Activated T-cell treated with anti-CD3 and anti-CD28 coated beads, Interleukin-2, amount 50 U/mL, for 4 hours (primary cell): ENCODE data around the gene CT45A8. TPM values are rescaled to one million over a fixed set of nuclear protein-coding genes. Genes with fewer than 3 reads are reported as not detected.
"Not testable (repeated sequence)": the region's sequence is repeated elsewhere in the genome, so short reads cannot be mapped to it uniquely, and the experiment has no call there.

Experiments used
- ATAC-seq, 2 donors: fragments of 200-7000 bp; cut with Tn5 transposase; one replicate each; pipeline ENCODE4 v1.10.0; 2021
- DNase-seq: peaks from one replicate; pipeline ENCODE4 v3.0.0-alpha.2; 2020
- H3K27me3 Mint-ChIP-seq: one replicate; pipeline ENCODE4 v1.8.0; 2021; ENCODE audit warnings: low read depth, mixed read lengths
- H3K36me3 Mint-ChIP-seq: one replicate; pipeline ENCODE4 v1.8.0; 2022; ENCODE audit warnings: mixed read lengths; ENCODE audit not compliant: insufficient read depth
- H3K4me1 Mint-ChIP-seq: one replicate; pipeline ENCODE4 v1.8.0; 2021; ENCODE audit warnings: low read depth, mixed read lengths
- H3K4me3 Mint-ChIP-seq: one replicate; pipeline ENCODE4 v1.8.0; 2021; ENCODE audit warnings: mild to moderate bottlenecking, moderate library complexity, mixed read lengths
- H3K9me3 Mint-ChIP-seq: one replicate; pipeline ENCODE4 v1.8.0; 2021; ENCODE audit warnings: mixed read lengths
- total RNA-seq, 3 donors: library from RNA; stranded (reverse); gene quantifications; one replicate each; pipeline ENCODE4 v1.2.1, GENCODE V29; 2021

Gene CT45A8, protein sequence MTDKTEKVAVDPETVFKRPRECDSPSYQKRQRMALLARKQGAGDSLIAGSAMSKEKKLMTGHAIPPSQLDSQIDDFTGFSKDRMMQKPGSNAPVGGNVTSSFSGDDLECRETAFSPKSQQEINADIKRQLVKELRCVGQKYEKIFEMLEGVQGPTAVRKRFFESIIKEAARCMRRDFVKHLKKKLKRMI
- not detected for total RNA-seq

DNA sequence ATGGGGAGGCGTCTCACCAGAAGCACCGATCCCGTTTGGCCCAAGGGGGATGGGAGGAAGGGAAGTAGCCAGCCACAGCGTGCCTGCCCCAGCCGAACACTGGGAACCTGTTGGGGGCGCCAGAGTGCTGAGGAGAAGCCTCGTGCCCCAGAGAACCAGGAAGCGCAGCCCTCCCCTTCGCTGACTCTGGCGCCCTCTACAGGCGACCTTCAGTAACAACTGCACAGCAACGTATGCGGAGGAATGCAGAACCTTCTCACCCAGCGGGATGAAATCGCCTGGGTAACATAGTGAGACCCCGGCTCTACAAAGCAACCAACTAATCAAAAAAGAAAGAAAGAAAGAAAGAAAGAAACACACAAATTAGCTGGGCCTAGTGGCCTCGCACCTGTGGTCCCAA, at the start of gene CT45A8:
CT45A8 (minus strand) TSS at position 101 of the 400 bp plus-strand sequence. CDS start 3,755 bp downstream, outside the sequence.
- not testable (repeated sequence) for ATAC-seq, H3K27me3 Mint-ChIP-seq, H3K36me3 Mint-ChIP-seq, DNase-seq, H3K9me3 Mint-ChIP-seq, H3K4me1 Mint-ChIP-seq, H3K4me3 Mint-ChIP-seq

GRCh38 chrX:135893294-135893817, 39.0 kb upstream of the CT45A8 start, which contains the start of the genes CT45A10 and SAGE1:
TSS of gene CT45A10 (minus strand) at chrX:135893444. CDS start at chrX:135885344, 8,100 bp downstream.
TSS of gene SAGE1 (plus strand) at chrX:135893716. CDS start at chrX:135896243, 2,527 bp downstream.
- Mint-ChIP-seq H3K4me3 (no peak within 1 kb of the TSS), H3K36me3 (no peaks in the 10 kb centered on the region), H3K9me3 (no peaks in the 10 kb centered on the region), H3K27me3 (no peaks in the 10 kb centered on the region), H3K4me1 (no peaks in the 10 kb centered on the region)
- DNase-seq (no peak), ATAC-seq (no peak)

GRCh38 chrX:135892781-135893180, 38.4 kb upstream of the CT45A8 start:
- Mint-ChIP-seq H3K27me3 (no peaks in the 10 kb centered on the region), H3K4me1 (no peaks in the 10 kb centered on the region), H3K36me3 (no peaks in the 10 kb centered on the region), H3K9me3 (no peaks in the 10 kb centered on the region), H3K4me3 (no peak overlapping the region)
- no peak for ATAC-seq
- no peak for DNase-seq

- ATAC-seq = no peak
- Mint-ChIP-seq H3K36me3 (no peaks in the 10 kb centered on the region), H3K27me3 (no peaks in the 10 kb centered on the region), H3K4me1 (no peaks in the 10 kb centered on the region), H3K4me3 (no peak overlapping the region), H3K9me3 (no peaks in the 10 kb centered on the region)
- no peak for DNase-seq
Observed at GRCh38 chrX:135890087-135890585, 35.8 kb upstream of the CT45A8 start.

DNA sequence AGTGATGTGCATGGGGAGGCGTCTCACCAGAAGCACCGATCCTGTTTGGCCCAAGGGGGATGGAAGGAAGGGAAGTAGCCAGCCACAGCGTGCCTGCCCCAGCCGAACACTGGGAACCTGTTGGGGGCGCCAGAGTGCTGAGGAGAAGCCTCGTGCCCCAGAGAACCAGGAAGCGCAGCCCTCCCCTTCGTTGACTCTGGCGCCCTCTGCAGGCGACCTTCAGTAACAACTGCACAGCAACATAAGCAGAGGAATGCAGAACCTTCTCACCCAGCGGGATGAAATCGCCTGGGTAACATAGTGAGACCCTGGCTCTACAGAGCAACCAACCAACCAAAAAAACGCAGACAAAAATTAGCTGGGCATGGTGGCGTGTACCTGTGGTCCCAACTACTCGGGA, 34.6 kb upstream of the CT45A8 start:
- not testable (repeated sequence) for H3K27me3 Mint-ChIP-seq, H3K9me3 Mint-ChIP-seq, H3K36me3 Mint-ChIP-seq, ATAC-seq, H3K4me3 Mint-ChIP-seq, H3K4me1 Mint-ChIP-seq, DNase-seq

DNA sequence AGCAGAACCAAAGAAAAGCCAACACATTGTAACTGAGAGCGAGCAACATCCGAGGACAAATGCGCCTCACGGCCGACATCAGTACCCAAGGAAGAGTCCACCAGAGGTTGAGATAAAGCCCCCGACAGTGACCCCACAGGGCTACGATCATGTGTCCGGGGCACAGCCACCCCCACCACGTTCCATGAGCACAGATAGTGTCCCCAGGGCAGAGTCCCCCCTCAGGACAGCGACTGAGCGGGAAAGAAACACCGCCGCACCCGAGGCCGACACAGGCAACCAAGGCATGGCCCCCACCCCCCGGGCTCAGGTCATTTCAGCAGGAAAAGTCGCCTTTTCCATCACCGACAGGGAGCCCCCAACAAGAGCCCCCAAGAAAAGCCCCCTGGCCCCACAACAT, 33.9 kb upstream of the CT45A8 start:
- not testable (repeated sequence) for H3K27me3 Mint-ChIP-seq, H3K4me3 Mint-ChIP-seq, DNase-seq

GRCh38 chrX:135882741-135883140, 28.4 kb upstream of the CT45A8 start:
- H3K4me1 Mint-ChIP-seq, ATAC-seq, DNase-seq, H3K27me3 Mint-ChIP-seq, H3K36me3 Mint-ChIP-seq, H3K4me3 Mint-ChIP-seq, H3K9me3 Mint-ChIP-seq: not testable (repeated sequence)

More for the DNA sequence above, 33.9 kb upstream of the CT45A8 start:
- H3K36me3 Mint-ChIP-seq, H3K9me3 Mint-ChIP-seq, ATAC-seq, H3K4me1 Mint-ChIP-seq: not testable (repeated sequence)

DNA sequence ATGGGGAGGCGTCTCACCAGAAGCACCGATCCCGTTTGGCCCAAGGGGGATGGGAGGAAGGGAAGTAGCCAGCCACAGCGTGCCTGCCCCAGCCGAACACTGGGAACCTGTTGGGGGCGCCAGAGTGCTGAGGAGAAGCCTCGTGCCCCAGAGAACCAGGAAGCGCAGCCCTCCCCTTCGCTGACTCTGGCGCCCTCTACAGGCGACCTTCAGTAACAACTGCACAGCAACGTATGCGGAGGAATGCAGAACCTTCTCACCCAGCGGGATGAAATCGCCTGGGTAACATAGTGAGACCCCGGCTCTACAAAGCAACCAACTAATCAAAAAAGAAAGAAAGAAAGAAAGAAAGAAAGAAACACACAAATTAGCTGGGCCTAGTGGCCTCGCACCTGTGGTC, 17.4 kb upstream of the CT45A8 start, which contains the start of gene CT45A9:
CT45A9 (minus strand) TSS at position 101 of the 400 bp plus-strand sequence. CDS start 3,751 bp downstream, outside the sequence.
- H3K4me3 Mint-ChIP-seq, H3K9me3 Mint-ChIP-seq, ATAC-seq, DNase-seq, H3K4me1 Mint-ChIP-seq, H3K27me3 Mint-ChIP-seq, H3K36me3 Mint-ChIP-seq: not testable (repeated sequence)

GRCh38 chrX:135837180-135837579, 17.2 kb downstream of the CT45A8 start, which contains the start of gene CT45A7:
TSS of gene CT45A7 (minus strand) at chrX:135837280. CDS start at chrX:135833533, 3,747 bp downstream.
- not testable (repeated sequence) for DNase-seq, H3K36me3 Mint-ChIP-seq, H3K4me3 Mint-ChIP-seq, H3K9me3 Mint-ChIP-seq, H3K27me3 Mint-ChIP-seq, ATAC-seq, H3K4me1 Mint-ChIP-seq

DNA sequence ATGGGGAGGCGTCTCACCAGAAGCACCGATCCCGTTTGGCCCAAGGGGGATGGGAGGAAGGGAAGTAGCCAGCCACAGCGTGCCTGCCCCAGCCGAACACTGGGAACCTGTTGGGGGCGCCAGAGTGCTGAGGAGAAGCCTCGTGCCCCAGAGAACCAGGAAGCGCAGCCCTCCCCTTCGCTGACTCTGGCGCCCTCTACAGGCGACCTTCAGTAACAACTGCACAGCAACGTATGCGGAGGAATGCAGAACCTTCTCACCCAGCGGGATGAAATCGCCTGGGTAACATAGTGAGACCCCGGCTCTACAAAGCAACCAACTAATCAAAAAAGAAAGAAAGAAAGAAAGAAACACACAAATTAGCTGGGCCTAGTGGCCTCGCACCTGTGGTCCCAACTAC, 34.4 kb downstream of the CT45A8 start, which contains the start of gene CT45A2:
CT45A2 (minus strand) TSS at position 101 of the 400 bp plus-strand sequence. CDS start 3,747 bp downstream, outside the sequence.
- H3K36me3 Mint-ChIP-seq, H3K4me1 Mint-ChIP-seq, H3K4me3 Mint-ChIP-seq, H3K27me3 Mint-ChIP-seq, H3K9me3 Mint-ChIP-seq, DNase-seq, ATAC-seq: not testable (repeated sequence)

DNA sequence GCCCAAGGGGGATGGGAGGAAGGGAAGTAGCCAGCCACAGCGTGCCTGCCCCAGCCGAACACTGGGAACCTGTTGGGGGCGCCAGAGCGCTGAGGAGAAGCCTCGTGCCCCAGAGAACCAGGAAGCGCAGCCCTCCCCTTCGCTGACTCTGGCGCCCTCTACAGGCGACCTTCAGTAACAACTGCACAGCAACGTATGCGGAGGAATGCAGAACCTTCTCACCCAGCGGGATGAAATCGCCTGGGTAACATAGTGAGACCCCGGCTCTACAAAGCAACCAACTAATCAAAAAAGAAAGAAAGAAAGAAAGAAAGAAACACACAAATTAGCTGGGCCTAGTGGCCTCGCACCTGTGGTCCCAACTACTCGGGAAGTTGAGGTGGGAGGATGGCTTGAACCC, 51.7 kb downstream of the CT45A8 start, which contains the start of gene CT45A6:
CT45A6 (minus strand) TSS at position 101 of the 400 bp plus-strand sequence. CDS start 3,794 bp downstream, outside the sequence.
- H3K4me1 Mint-ChIP-seq, H3K9me3 Mint-ChIP-seq, H3K36me3 Mint-ChIP-seq, H3K27me3 Mint-ChIP-seq, H3K4me3 Mint-ChIP-seq, DNase-seq, ATAC-seq: not testable (repeated sequence)

Other genes with a start within 250 kb of the CT45A8 start
- not detected for gene CT45A1, start 140.9 kb downstream of the CT45A8 start, total RNA-seq
- gene CT45A3, start 86.3 kb downstream of the CT45A8 start, total RNA-seq = not detected
- gene CT45A5, start 69.0 kb downstream of the CT45A8 start, total RNA-seq = not detected
- not detected for gene CT45A6, start 51.8 kb downstream of the CT45A8 start, total RNA-seq
- gene CT45A2, start 34.5 kb downstream of the CT45A8 start, total RNA-seq = not detected
- not detected for gene CT45A7, start 17.3 kb downstream of the CT45A8 start, total RNA-seq
- not detected for gene CT45A9, start 17.3 kb upstream of the CT45A8 start, total RNA-seq
- not detected for gene CT45A10, start 38.9 kb upstream of the CT45A8 start, total RNA-seq
- gene SAGE1, start 39.2 kb upstream of the CT45A8 start, total RNA-seq = not detected
- gene MMGT1, start 119.5 kb upstream of the CT45A8 start, total RNA-seq = 10 to 100 TPM; 25.6 to 29.0 (median 25.8) TPM
- gene SLC9A6, start 130.9 kb upstream of the CT45A8 start, total RNA-seq = 10 to 100 TPM; 11.4 to 13.7 (median 12.2) TPM